Measurements from ENCODE around the gene NOTCH2. TPM values are rescaled to one million over a fixed set of nuclear protein-coding genes. Genes with fewer than 3 reads are reported as not detected.
A peak's percentile ranks its signal among the peaks of the same experiment; 100 is the strongest.

Gene NOTCH2
- total RNA-seq, 1 experiment from 2014 or later, result 59.2 TPM

- in situ Hi-C loops (cut with HindIII; ENCODE audit: low pct_unique_long_range_greater_than_20kb, low sequenced_read_pairs), result no loop called here
- no peak for DNase-seq (ENCODE audit: low read depth)
Observed at GRCh38 chr1:119898981-119899720, 170.3 kb downstream of the NOTCH2 start.

GRCh38 chr1:119898530-119898929 lies 170.9 kb downstream of the NOTCH2 start:
- DNase-seq (ENCODE audit: low read depth), result no peak
- in situ Hi-C loops (cut with HindIII; ENCODE audit: low pct_unique_long_range_greater_than_20kb, low sequenced_read_pairs), result no loop called here

- no peak for DNase-seq (ENCODE audit: low read depth)
- in situ Hi-C loops (cut with HindIII; ENCODE audit: low pct_unique_long_range_greater_than_20kb, low sequenced_read_pairs), result no loop called here
Observed at GRCh38 chr1:119896303-119896702, 173.2 kb downstream of the NOTCH2 start, which contains the start of gene ADAM30. Gene ADAM30 (minus strand): TSS chr1:119896515. CDS start chr1:119896336, 179 bp downstream.

GRCh38 chr1:119895102-119895501 lies 174.4 kb downstream of the NOTCH2 start:
- DNase-seq (ENCODE audit: low read depth), result no peak
- in situ Hi-C loops (cut with HindIII; ENCODE audit: low pct_unique_long_range_greater_than_20kb, low sequenced_read_pairs), result no loop called here

GRCh38 chr1:119893827-119894700 lies 175.4 kb downstream of the NOTCH2 start:
- DNase-seq (ENCODE audit: low read depth), result no peak
- in situ Hi-C loops (cut with HindIII; ENCODE audit: low pct_unique_long_range_greater_than_20kb, low sequenced_read_pairs), result no loop called here

- DNase-seq (ENCODE audit: low read depth), result no peak
- in situ Hi-C loops (cut with HindIII; ENCODE audit: low pct_unique_long_range_greater_than_20kb, low sequenced_read_pairs), result no loop called here
Observed at GRCh38 chr1:119893238-119893791, 176.1 kb downstream of the NOTCH2 start.

- in situ Hi-C loops (cut with HindIII; ENCODE audit: low pct_unique_long_range_greater_than_20kb, low sequenced_read_pairs), result no loop called here
Observed at GRCh38 chr1:119891386-119891785, 178.1 kb downstream of the NOTCH2 start.

GRCh38 chr1:119888476-119888875 lies 181.0 kb downstream of the NOTCH2 start:
- in situ Hi-C loops (cut with HindIII; ENCODE audit: low pct_unique_long_range_greater_than_20kb, low sequenced_read_pairs), result no loop called here
- no peak for DNase-seq (ENCODE audit: low read depth)

More at GRCh38 chr1:119891386-119891785, 178.1 kb downstream of the NOTCH2 start:
- no peak for DNase-seq (ENCODE audit: low read depth)

GRCh38 chr1:119887427-119887826 lies 182.0 kb downstream of the NOTCH2 start:
- DNase-seq (ENCODE audit: low read depth), result no peak
- in situ Hi-C loops (cut with HindIII; ENCODE audit: low pct_unique_long_range_greater_than_20kb, low sequenced_read_pairs), result no loop called here

GRCh38 chr1:119885903-119886783 lies 183.3 kb downstream of the NOTCH2 start:
- in situ Hi-C loops (cut with HindIII; ENCODE audit: low pct_unique_long_range_greater_than_20kb, low sequenced_read_pairs), result no loop called here
- peak; percentile 14 for DNase-seq (ENCODE audit: low read depth)

GRCh38 chr1:119884711-119885110 lies 184.8 kb downstream of the NOTCH2 start:
- in situ Hi-C loops (cut with HindIII; ENCODE audit: low pct_unique_long_range_greater_than_20kb, low sequenced_read_pairs), result no loop called here
- no peak for DNase-seq (ENCODE audit: low read depth)

- in situ Hi-C loops (cut with HindIII; ENCODE audit: low pct_unique_long_range_greater_than_20kb, low sequenced_read_pairs), result no loop called here
- no peak for DNase-seq (ENCODE audit: low read depth)
Observed at GRCh38 chr1:119883826-119884225, 185.6 kb downstream of the NOTCH2 start.

GRCh38 chr1:119882132-119883049 lies 187.1 kb downstream of the NOTCH2 start:
- DNase-seq (ENCODE audit: low read depth), result no peak
- in situ Hi-C loops (cut with HindIII; ENCODE audit: low pct_unique_long_range_greater_than_20kb, low sequenced_read_pairs), result no loop called here

GRCh38 chr1:119879510-119880434 lies 189.7 kb downstream of the NOTCH2 start:
- no peak for DNase-seq (ENCODE audit: low read depth)
- in situ Hi-C loops (cut with HindIII; ENCODE audit: low pct_unique_long_range_greater_than_20kb, low sequenced_read_pairs), result no loop called here

GRCh38 chr1:119878171-119878570 lies 191.3 kb downstream of the NOTCH2 start:
- DNase-seq (ENCODE audit: low read depth), result no peak

GRCh38 chr1:119874186-119874585 lies 195.3 kb downstream of the NOTCH2 start:
- in situ Hi-C loops (cut with HindIII; ENCODE audit: low pct_unique_long_range_greater_than_20kb, low sequenced_read_pairs), result no loop called here
- no peak for DNase-seq (ENCODE audit: low read depth)

More at GRCh38 chr1:119878171-119878570, 191.3 kb downstream of the NOTCH2 start:
- in situ Hi-C loops (cut with HindIII; ENCODE audit: low pct_unique_long_range_greater_than_20kb, low sequenced_read_pairs), result no loop called here
